MCF 10A (cell line): ENCODE data around the gene ARHGAP31. TPM values are rescaled to one million over a fixed set of nuclear protein-coding genes. Genes with fewer than 3 reads are reported as not detected.
A peak's percentile ranks its signal among the peaks of the same experiment; 100 is the strongest.

ENCODE experiments used
- BruUV-seq: library from RNA; stranded (reverse); fragments of 400-500 nt; replicated peaks from 2 replicates; lab custom pipeline; 2021; lab: Mats Ljungman, UMichigan
- CTCF ChIA-PET: fragments of 300-600 bp; sonication (Branson Sonifier 250); formaldehyde crosslinking; extraction: SDS; loops from one replicate; lab custom pipeline; 2021; ENCODE audit warnings: antibody characterized with exemption, inconsistent platforms; lab: Yijun Ruan, JAX
- POLR2A ChIA-PET: fragments of 300-600, 350-650 bp; sonication (Branson Sonifier 250); formaldehyde crosslinking; extraction: SDS; loops from one replicate; lab custom pipeline; 2020; ENCODE audit warnings: antibody characterized with exemption, inconsistent platforms; lab: Yijun Ruan, JAX
- DNase-seq: peaks from one replicate; pipeline ENCODE4 v3.0.0-alpha.2; 2018; ENCODE audit not compliant: unreplicated experiment
- H3K27ac Mint-ChIP-seq: one replicate; pipeline ENCODE4 v1.8.0; 2022; ENCODE audit warnings: mild to moderate bottlenecking, low read depth, mixed read lengths; ENCODE audit not compliant: unreplicated experiment
- H3K27me3 Mint-ChIP-seq: one replicate; pipeline ENCODE4 v1.8.0; 2022; ENCODE audit warnings: mixed read lengths; ENCODE audit not compliant: insufficient read depth, unreplicated experiment
- H3K36me3 Mint-ChIP-seq: one replicate; pipeline ENCODE4 v1.8.0; 2022; ENCODE audit warnings: mild to moderate bottlenecking, moderate library complexity, mixed read lengths; ENCODE audit not compliant: insufficient read depth, unreplicated experiment
- H3K4me1 Mint-ChIP-seq: one replicate; pipeline ENCODE4 v1.8.0; 2022; ENCODE audit warnings: mixed read lengths; ENCODE audit not compliant: insufficient read depth, unreplicated experiment
- H3K4me3 Mint-ChIP-seq: one replicate; pipeline ENCODE4 v1.8.0; 2022; ENCODE audit warnings: mild to moderate bottlenecking, moderate library complexity, mixed read lengths; ENCODE audit not compliant: unreplicated experiment
- H3K9me3 Mint-ChIP-seq: one replicate; pipeline ENCODE4 v1.8.0; 2022; ENCODE audit warnings: mixed read lengths; ENCODE audit not compliant: unreplicated experiment
- intact Hi-C: fragments of 100-400 bp; cut with micrococcal nuclease; formaldehyde crosslinking; loops from 2 replicates; pipeline ENCODE4 v1.14.1; 2022
- total RNA-seq: library from RNA; stranded (reverse); gene quantifications from 2 replicates; pipeline ENCODE4 v1.2.3, GENCODE V29; 2022
- TF ChIP-seq, protein P1 (sequence below): fragments of 200-600 bp; IDR thresholded peaks from one replicate; pipeline ENCODE4 v1.8.0; 2022; ENCODE audit warnings: antibody characterized with exemption, mild to moderate bottlenecking; ENCODE audit not compliant: unreplicated experiment

The ARHGAP31 gene
- total RNA-seq, 1 experiment from 2014 or later: 4.4 TPM

DNA sequence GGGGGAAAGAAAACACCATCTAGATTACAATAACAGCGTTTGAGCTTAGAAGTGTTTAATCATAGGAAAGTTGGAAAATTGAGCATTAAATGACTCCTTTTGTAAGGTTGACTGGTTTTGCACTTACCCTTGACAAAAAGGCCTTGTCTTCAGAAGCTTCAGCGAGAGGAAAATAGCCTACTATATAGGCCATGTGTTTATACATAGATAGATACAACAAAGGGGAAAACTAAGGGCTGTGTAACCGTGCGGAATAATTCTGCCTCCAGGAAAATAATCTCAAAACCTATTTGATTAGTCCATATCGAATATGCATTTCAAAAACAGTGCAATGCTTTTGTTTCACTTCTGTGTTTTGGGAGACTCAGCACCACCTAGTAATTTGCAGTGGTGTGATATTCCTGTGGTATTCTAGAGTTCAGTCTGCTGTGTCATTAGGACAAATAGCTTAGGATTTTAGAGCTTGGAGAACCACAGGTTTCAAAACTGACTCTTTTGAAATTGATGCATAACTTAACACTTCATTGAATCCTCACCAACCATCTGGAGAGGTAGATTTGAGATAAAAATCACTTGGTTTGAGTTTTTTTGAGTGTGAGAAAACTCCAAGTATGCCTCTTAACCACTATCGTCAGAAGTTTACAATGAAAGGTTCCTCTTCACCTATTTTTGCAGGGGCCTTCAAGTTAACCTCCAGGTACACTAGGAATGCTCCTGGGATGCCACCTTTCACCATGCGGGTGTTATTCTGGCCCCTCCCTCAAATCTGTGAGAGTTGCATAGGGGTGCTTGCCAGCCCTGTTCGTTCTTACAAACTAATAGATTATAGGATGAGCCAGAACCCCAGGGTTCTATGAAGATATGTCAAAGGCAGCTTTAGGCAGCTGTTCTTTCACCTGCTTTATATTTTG lies 1.9 kb downstream of the ARHGAP31 start:
- BruUV-seq: TSS peak; percentile 34
- peak overlapping the region; percentile 81 for H3K4me3 Mint-ChIP-seq
- no peaks in the 10 kb centered on the region for H3K9me3 Mint-ChIP-seq
- TF ChIP-seq, protein P1, sequence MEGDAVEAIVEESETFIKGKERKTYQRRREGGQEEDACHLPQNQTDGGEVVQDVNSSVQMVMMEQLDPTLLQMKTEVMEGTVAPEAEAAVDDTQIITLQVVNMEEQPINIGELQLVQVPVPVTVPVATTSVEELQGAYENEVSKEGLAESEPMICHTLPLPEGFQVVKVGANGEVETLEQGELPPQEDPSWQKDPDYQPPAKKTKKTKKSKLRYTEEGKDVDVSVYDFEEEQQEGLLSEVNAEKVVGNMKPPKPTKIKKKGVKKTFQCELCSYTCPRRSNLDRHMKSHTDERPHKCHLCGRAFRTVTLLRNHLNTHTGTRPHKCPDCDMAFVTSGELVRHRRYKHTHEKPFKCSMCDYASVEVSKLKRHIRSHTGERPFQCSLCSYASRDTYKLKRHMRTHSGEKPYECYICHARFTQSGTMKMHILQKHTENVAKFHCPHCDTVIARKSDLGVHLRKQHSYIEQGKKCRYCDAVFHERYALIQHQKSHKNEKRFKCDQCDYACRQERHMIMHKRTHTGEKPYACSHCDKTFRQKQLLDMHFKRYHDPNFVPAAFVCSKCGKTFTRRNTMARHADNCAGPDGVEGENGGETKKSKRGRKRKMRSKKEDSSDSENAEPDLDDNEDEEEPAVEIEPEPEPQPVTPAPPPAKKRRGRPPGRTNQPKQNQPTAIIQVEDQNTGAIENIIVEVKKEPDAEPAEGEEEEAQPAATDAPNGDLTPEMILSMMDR: no peak
- H3K36me3 Mint-ChIP-seq: peaks cover 6% of the 10 kb centered on the region
- DNase-seq: no peak
- H3K27me3 Mint-ChIP-seq: no peaks in the 10 kb centered on the region
- peak overlapping the region; percentile 63 for H3K27ac Mint-ChIP-seq
- intact Hi-C loops: no loop called here
- peaks cover 16% of the 10 kb centered on the region for H3K4me1 Mint-ChIP-seq
- ChIA-PET POLR2A (interaction anchor here (0.6 to 5.8 kb wide), 11 partner anchors 10 to 331 kb away, joined by 3 to 32 read pairs (median 3); partner anchors contain the start of genes B4GALT4, TIMMDC1 and TMEM39A), CTCF (interaction anchor here (0.6 to 1.8 kb wide), 8 partner anchors 11 to 543 kb away, joined by 3 to 8 read pairs (median 4); partner anchors contain the start of gene B4GALT4)

DNA sequence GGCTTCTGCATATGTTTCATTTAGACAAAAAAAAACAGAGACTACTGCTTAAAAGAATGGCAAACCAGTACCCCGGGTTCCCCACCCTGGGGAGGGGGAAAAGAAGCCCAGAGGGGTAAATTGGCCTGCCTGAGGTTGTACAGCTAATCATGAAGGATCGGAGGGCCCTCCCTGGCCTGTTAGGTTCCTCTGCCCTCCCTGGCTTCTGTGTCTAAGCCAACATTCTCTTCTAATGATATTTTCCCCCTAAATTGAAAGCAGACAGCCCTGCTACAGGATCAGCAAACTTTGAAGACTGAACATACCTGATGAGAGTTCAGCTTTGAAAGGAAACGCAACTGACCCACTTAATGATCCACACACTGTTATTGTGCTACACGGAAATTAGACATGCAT lies 2.5 kb downstream of the ARHGAP31 start:
- DNase-seq: no peak
- no peak overlapping the region for H3K4me3 Mint-ChIP-seq
- POLR2A ChIA-PET: interaction anchor here (0.7 to 5.8 kb wide), 6 partner anchors 10 to 167 kb away, joined by 3 to 32 read pairs (median 8); partner anchors contain the start of genes B4GALT4 and TMEM39A

DNA sequence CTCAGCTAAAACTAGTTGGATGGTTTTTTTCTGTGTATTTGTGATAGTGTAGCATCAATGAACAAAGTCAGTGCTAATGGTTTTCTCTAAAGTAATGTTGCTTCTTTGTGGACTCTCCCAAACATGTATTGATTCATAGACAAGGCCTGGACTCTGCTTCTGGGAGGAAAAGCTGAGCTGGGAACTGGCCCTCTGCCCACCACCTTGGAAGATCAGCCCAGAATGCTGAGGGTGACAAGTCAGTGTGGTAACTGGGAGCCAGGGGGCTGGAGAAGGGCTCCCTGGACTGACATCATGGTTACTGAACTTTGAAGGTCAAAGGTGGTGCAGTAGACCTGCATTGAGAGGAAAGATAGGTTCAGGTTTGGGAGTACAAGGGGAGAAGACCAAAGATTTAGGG lies 3.0 kb downstream of the ARHGAP31 start:
- Mint-ChIP-seq H3K4me1 (peaks cover 27% of the 10 kb centered on the region), H3K4me3 (no peak overlapping the region), H3K9me3 (no peaks in the 10 kb centered on the region), H3K27me3 (no peaks in the 10 kb centered on the region), H3K36me3 (peaks cover 6% of the 10 kb centered on the region), H3K27ac (no peak overlapping the region)
- intact Hi-C loops: no loop called here
- BruUV-seq: no TSS peak
- DNase-seq: no peak
- ChIA-PET CTCF (interaction anchor here (0.5 to 1.8 kb wide), 7 partner anchors 9 to 522 kb away, joined by 3 to 6 read pairs (median 4); partner anchors contain the start of gene B4GALT4), POLR2A (interaction anchor here (0.7 to 5.8 kb wide), 2 partner anchors 25 to 166 kb away, joined by 3 to 32 read pairs; partner anchors contain the start of gene TMEM39A)
- TF ChIP-seq, protein P1: no peak

More for the DNA sequence above, 2.5 kb downstream of the ARHGAP31 start:
- Mint-ChIP-seq H3K36me3 (peaks cover 6% of the 10 kb centered on the region), H3K4me1 (peaks cover 23% of the 10 kb centered on the region), H3K9me3 (no peaks in the 10 kb centered on the region), H3K27ac (no peak overlapping the region), H3K27me3 (no peaks in the 10 kb centered on the region)
- intact Hi-C loops: no loop called here
- TF ChIP-seq, protein P1: no peak
- no TSS peak for BruUV-seq
- CTCF ChIA-PET: interaction anchor here (0.5 to 1.8 kb wide), 7 partner anchors 10 to 522 kb away, joined by 3 to 6 read pairs (median 4); no protein-coding TSS in a partner anchor

- intact Hi-C loops: no loop called here
- H3K4me1 Mint-ChIP-seq: peaks cover 33% of the 10 kb centered on the region
- H3K27ac Mint-ChIP-seq: no peak overlapping the region
- TF ChIP-seq, protein P1: no peak
- CTCF ChIA-PET: interaction anchor here (0.6 to 0.7 kb wide), 3 partner anchors 14 to 391 kb away, joined by 3 to 6 read pairs (median 3); no protein-coding TSS in a partner anchor
- H3K27me3 Mint-ChIP-seq: no peaks in the 10 kb centered on the region
- H3K36me3 Mint-ChIP-seq: peaks cover 6% of the 10 kb centered on the region
- POLR2A ChIA-PET: interaction anchor here (0.6 to 3.8 kb wide), 3 partner anchors 24 to 593 kb away, joined by 3 to 17 read pairs (median 3); no protein-coding TSS in a partner anchor
- H3K9me3 Mint-ChIP-seq: no peaks in the 10 kb centered on the region
- BruUV-seq: no TSS peak
- no peak overlapping the region for H3K4me3 Mint-ChIP-seq
- no peak for DNase-seq
Measured at GRCh38 chr3:119298565-119298941, 4.4 kb downstream of the ARHGAP31 start.
